ENCODE data around the gene SELENOP. TPM values are rescaled to one million over a fixed set of nuclear protein-coding genes. Genes with fewer than 3 reads are reported as not detected.

The SELENOP gene
- total RNA-seq, 4 donors from 2014 or later, result 323 to 965 (median 866) TPM

- H3K9me3 ChIP-seq, result no peaks in the 10 kb centered on the region
- peak overlapping the region in 2 of 4 donors; percentile 41 to 76 for H3K27ac ChIP-seq
- peaks cover 2 to 55% (median 21%) of the 10 kb centered on the region in 4 donors for H3K4me1 ChIP-seq
- 87 to 91% methylated on average over 3 of the region's 3 CpGs for WGBS, 2 donors
- TF ChIP-seq EP300 (IDR thresholded peaks at IDR 0.05), result no peak
- TF ChIP-seq POLR2A (IDR thresholded peaks at IDR 0.05), result no peak
- no peak for TF ChIP-seq CTCF (IDR thresholded peaks at IDR 0.05)
- no peaks in the 10 kb centered on the region for H3K27me3 ChIP-seq
- no peaks in the 10 kb centered on the region for H3K36me3 ChIP-seq
- H3K4me3 ChIP-seq, result no peak overlapping the region
- DNase-seq (ENCODE audit: low spot score in 2 of 2), result no peak
Observed at GRCh38 chr5:42843675-42844292, 32.1 kb upstream of the SELENOP start.

GRCh38 chr5:42842921-42843641, 31.4 kb upstream of the SELENOP start:
- WGBS, 2 donors, result 46 to 50% methylated on average over 4 of the region's 4 CpGs
- no peak overlapping the region for H3K4me3 ChIP-seq
- peaks cover 2 to 61% (median 21%) of the 10 kb centered on the region in 4 donors for H3K4me1 ChIP-seq
- no peaks in the 10 kb centered on the region for H3K9me3 ChIP-seq
- no peak for TF ChIP-seq EP300 (IDR thresholded peaks at IDR 0.05)
- TF ChIP-seq CTCF (IDR thresholded peaks at IDR 0.05), result no peak
- no peak for TF ChIP-seq POLR2A (IDR thresholded peaks at IDR 0.05)
- DNase-seq (ENCODE audit: low spot score in 2 of 2), result no peak
- no peaks in the 10 kb centered on the region for H3K36me3 ChIP-seq
- no peaks in the 10 kb centered on the region for H3K27me3 ChIP-seq
- H3K27ac ChIP-seq, result peak overlapping the region in 2 of 4 donors; percentile 41 to 76

- Histone ChIP-seq H3K4me3 (no peak overlapping the region), H3K4me1 (peaks cover 2 to 55% (median 21%) of the 10 kb centered on the region in 4 donors), H3K27ac (peak overlapping the region in 3 of 4 donors; percentile 54 to 86 (median 84)), H3K9me3 (no peaks in the 10 kb centered on the region), H3K36me3 (no peaks in the 10 kb centered on the region), H3K27me3 (no peaks in the 10 kb centered on the region)
- WGBS, 2 donors, result 70 to 75% methylated on average over 5 of the region's 5 CpGs
- DNase-seq (ENCODE audit: low spot score in 2 of 2), result no peak
- TF ChIP-seq POLR2A (IDR thresholded peaks at IDR 0.05), result no peak
- TF ChIP-seq CTCF (IDR thresholded peaks at IDR 0.05), result no peak
- TF ChIP-seq EP300 (IDR thresholded peaks at IDR 0.05), result no peak
Observed at GRCh38 chr5:42840842-42841567, 29.3 kb upstream of the SELENOP start.

GRCh38 chr5:42840269-42840668, 28.6 kb upstream of the SELENOP start:
- no peak overlapping the region for H3K4me3 ChIP-seq
- H3K9me3 ChIP-seq, result no peaks in the 10 kb centered on the region
- peaks cover 2 to 55% (median 21%) of the 10 kb centered on the region in 4 donors for H3K4me1 ChIP-seq
- no peaks in the 10 kb centered on the region for H3K36me3 ChIP-seq
- peak; percentile 21 to 79 for DNase-seq (ENCODE audit: low spot score in 2 of 2)
- peak; percentile 76 to 97 for TF ChIP-seq EP300 (IDR thresholded peaks at IDR 0.05)
- TF ChIP-seq POLR2A (IDR thresholded peaks at IDR 0.05), result no peak
- peak overlapping the region; percentile 46 to 86 (median 69) for H3K27ac ChIP-seq
- no peaks in the 10 kb centered on the region for H3K27me3 ChIP-seq
- 8% methylated on average over 6 of the region's 6 CpGs for WGBS, 2 donors

DNA sequence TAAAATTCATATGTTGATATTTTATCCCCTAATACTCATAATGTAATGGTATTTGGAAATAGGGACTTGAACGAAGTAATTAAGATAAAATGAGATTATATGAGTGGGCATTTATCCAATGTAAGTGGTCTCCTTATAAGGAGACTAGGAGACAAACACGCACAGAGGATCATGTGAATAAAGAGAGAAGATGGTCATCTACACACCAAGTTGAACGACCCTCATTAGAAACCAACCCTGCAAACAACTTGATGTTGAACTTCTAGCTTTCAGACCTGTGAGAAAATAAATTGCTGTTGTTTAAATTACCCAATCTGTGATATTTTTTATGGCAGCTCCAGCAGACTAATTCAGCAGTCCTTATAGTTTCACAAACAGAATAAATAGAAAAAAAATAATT, 27.5 kb upstream of the SELENOP start:
- TF ChIP-seq CTCF (IDR thresholded peaks at IDR 0.05), result no peak
- TF ChIP-seq EP300 (IDR thresholded peaks at IDR 0.05), result no peak
- no peak for TF ChIP-seq POLR2A (IDR thresholded peaks at IDR 0.05)
- WGBS, 2 donors, result 81 to 87% methylated on average over 3 of the region's 3 CpGs
- H3K9me3 ChIP-seq, result no peaks in the 10 kb centered on the region
- H3K4me1 ChIP-seq, result peaks cover 2 to 55% (median 21%) of the 10 kb centered on the region in 4 donors
- peak overlapping the region in 2 of 4 donors; percentile 84 to 86 for H3K27ac ChIP-seq
- H3K4me3 ChIP-seq, result no peak overlapping the region
- no peak for DNase-seq (ENCODE audit: low spot score in 2 of 2)
- H3K27me3 ChIP-seq, result no peaks in the 10 kb centered on the region
- no peaks in the 10 kb centered on the region for H3K36me3 ChIP-seq

Data from tibial nerve (tissue), 4 donors.